SIG-M5 (cell line): Measurements from ENCODE around the gene MRPL38.
"Not testable (repeated sequence)": the region's sequence is repeated elsewhere in the genome, so short reads cannot be mapped to it uniquely, and the experiment has no call there.

ENCODE experiments used
- DNase-seq: peaks from one replicate; lab custom pipeline; 2025; lab: John Stamatoyannopoulos, UW

Gene MRPL38

GRCh38 chr17:75854101-75854748, 50.5 kb downstream of the MRPL38 start:
- no peak for DNase-seq

DNA sequence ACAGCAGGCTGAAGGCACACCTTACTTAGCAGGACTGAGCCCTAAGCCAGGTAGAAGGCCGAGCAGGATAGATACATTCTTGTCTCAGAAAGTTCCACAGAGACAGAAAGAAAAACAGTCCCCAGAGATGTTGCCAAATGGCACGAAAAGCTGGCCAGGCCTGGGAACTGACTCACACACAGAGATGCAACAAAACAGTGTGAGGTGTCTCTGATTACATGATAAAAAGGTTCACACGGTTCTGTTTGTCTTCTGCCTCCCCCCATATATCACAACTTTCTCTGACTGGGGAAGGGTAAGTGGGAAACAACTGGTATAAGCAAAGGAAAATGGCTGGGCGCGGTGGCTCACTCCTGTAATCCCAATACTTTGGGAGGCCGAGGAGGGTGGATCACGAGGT, 51.3 kb downstream of the MRPL38 start:
- DNase-seq: no peak

DNA sequence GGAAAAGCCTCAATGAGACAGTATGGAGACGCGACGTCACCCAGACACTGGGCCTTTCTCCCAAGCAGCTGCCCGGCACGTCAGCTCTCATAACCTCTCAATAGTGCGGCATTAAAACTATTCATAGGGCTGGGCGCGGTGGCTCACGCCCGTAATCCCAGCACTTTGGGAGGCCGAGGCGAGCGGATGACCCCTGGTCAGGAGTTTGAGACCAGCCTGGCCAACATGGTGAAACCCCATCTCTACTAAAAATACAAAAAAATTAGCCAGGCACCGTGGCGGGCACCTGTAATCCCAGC, 53.0 kb downstream of the MRPL38 start:
- DNase-seq: not testable (repeated sequence)

GRCh38 chr17:75850928-75851692, 53.6 kb downstream of the MRPL38 start:
- no peak for DNase-seq

- no peak for DNase-seq
These were observed 55.0 kb downstream of the MRPL38 start for GRCh38 chr17:75849724-75850123.

GRCh38 chr17:75849279-75849646, 55.4 kb downstream of the MRPL38 start:
- DNase-seq: no peak
